H1 (cell line): ENCODE results near the gene ELMO1. TPM values are rescaled to one million over a fixed set of nuclear protein-coding genes. Genes with fewer than 3 reads are reported as not detected.

Experiments
- CTCF ChIA-PET: fragments of 300-600 bp; sonication (Branson Sonifier 250); formaldehyde crosslinking; loops from one replicate; lab custom pipeline; 2021; ENCODE audit not compliant: partially characterized antibody; lab: Charles Lee
- POLR2A ChIA-PET: fragments of 300-600 bp; sonication (Branson Sonifier 250); formaldehyde crosslinking; loops from one replicate; lab custom pipeline; 2021; ENCODE audit warnings: inconsistent platforms; ENCODE audit not compliant: partially characterized antibody; lab: Charles Lee
- DNase-seq, 2 experiments: peaks; one replicate each; pipeline versions ENCODE4 v3.0.0 to v3.0.0-alpha.2; 2010 to 2022; ENCODE audit warnings: low spot score in 2 of 2, low read depth in 1 of 2, mixed read lengths in 1 of 2
- FAIRE-seq: peaks from 2 replicates; lab custom pipeline; 2011; peaks lifted over from hg19 to GRCh38; lab: Jason Lieb, UNC
- H2AFZ ChIP-seq: 2 replicates; pipeline ENCODE4 v1.8.1; 2012; ENCODE audit warnings: low read length, inconsistent platforms
- H2AK5ac ChIP-seq: 2 replicates; pipeline ENCODE4 v1.6.1; 2013; ENCODE audit warnings: low read depth, low read length
- H2BK120ac ChIP-seq: replicated peaks from 2 replicates; pipeline ENCODE3; 2013; ENCODE audit warnings: low read depth, low read length, inconsistent platforms
- H2BK12ac ChIP-seq: 2 replicates; pipeline ENCODE4 v1.6.1; 2013; ENCODE audit warnings: low read depth, low read length
- H2BK15ac ChIP-seq: 2 replicates; pipeline ENCODE4 v1.6.1; 2013; ENCODE audit warnings: low read length
- H2BK20ac ChIP-seq: 2 replicates; pipeline ENCODE4 v1.6.1; 2013; ENCODE audit warnings: low read length
- H2BK5ac ChIP-seq: 2 replicates; pipeline ENCODE4 v1.6.1; 2013; ENCODE audit warnings: low read depth, low read length
- H3K14ac ChIP-seq: 2 replicates; pipeline ENCODE4 v1.6.1; 2013; ENCODE audit warnings: inconsistent platforms; ENCODE audit not compliant: insufficient read length
- H3K18ac ChIP-seq: 2 replicates; pipeline ENCODE4 v1.6.1; 2013; ENCODE audit warnings: low read length; ENCODE audit errors: extremely low read depth
- H3K23ac ChIP-seq: 2 replicates; pipeline ENCODE4 v1.6.1; 2013; ENCODE audit warnings: inconsistent platforms; ENCODE audit not compliant: insufficient read length
- H3K23me2 ChIP-seq: 2 replicates; pipeline ENCODE4 v1.6.1; 2013; ENCODE audit warnings: low read depth, low read length
- H3K27ac ChIP-seq: 2 replicates; pipeline ENCODE4 v1.6.1; 2011; ENCODE audit warnings: low read depth, low read length, inconsistent platforms
- H3K27me3 ChIP-seq, 4 experiments: replicated peaks in 1 of 4; 1 replicate in 1 of 4; 2 replicates in 3 of 4; pipeline versions ENCODE4 v1.6.1 to v1.8.1; 2011 to 2013; ENCODE audit warnings: low read length in 3 of 4, mild to moderate bottlenecking in 3 of 4, inconsistent platforms in 2 of 4, mixed read lengths in 2 of 4, moderate library complexity in 1 of 4; ENCODE audit not compliant: control insufficient read depth in 3 of 4, insufficient read depth in 3 of 4; ENCODE audit errors: extremely low read depth in 1 of 4
- H3K36me3 ChIP-seq, 4 experiments: 2 replicates each; pipeline versions ENCODE4 v1.6.1 to v1.8.1; 2011 to 2013; ENCODE audit warnings: mild to moderate bottlenecking in 4 of 4, low read length in 3 of 4, moderate library complexity in 2 of 4, control low read depth in 1 of 4, inconsistent platforms in 1 of 4; ENCODE audit not compliant: insufficient read depth in 4 of 4, control insufficient read depth in 2 of 4
- H3K4ac ChIP-seq: replicated peaks from 2 replicates; pipeline ENCODE3; 2013; ENCODE audit warnings: low read length, low read depth, mixed read lengths, inconsistent platforms; ENCODE audit not compliant: insufficient read length
- H3K4me1 ChIP-seq, 4 experiments: replicated peaks in 1 of 4; 1 replicate in 1 of 4; 2 replicates in 3 of 4; pipeline versions ENCODE4 v1.6.1 to v1.8.1; 2011 to 2013; ENCODE audit warnings: low read length in 3 of 4, inconsistent platforms in 2 of 4, mixed read lengths in 1 of 4; ENCODE audit not compliant: insufficient read depth in 4 of 4, control insufficient read depth in 3 of 4
- H3K4me2 ChIP-seq, 2 experiments: 2 replicates each; pipeline versions ENCODE4 v1.6.1 to v1.8.1; 2011 to 2013; ENCODE audit warnings: low read depth in 2 of 2, low read length in 2 of 2, control low read depth in 1 of 2, inconsistent platforms in 1 of 2, mild to moderate bottlenecking in 1 of 2; ENCODE audit not compliant: insufficient read depth in 1 of 2
- H3K4me3 ChIP-seq, 4 experiments: fragments of 200-600, 300-600 bp in 1 of 4; sonication (generic), shearing (Covaris generic), sonication (Bioruptor Twin) in 1 of 4; 2 replicates each; pipeline versions ENCODE4 v1.5.1 to v1.8.1; 2011 to 2016; ENCODE audit warnings: low read length in 4 of 4, low read depth in 3 of 4, control low read depth in 2 of 4, inconsistent platforms in 2 of 4, mild to moderate bottlenecking in 2 of 4, mixed read lengths in 1 of 4, moderate library complexity in 1 of 4; ENCODE audit not compliant: insufficient read depth in 2 of 4; ENCODE audit errors: extremely low read depth in 1 of 4
- H3K56ac ChIP-seq: replicated peaks from 2 replicates; pipeline ENCODE3; 2013; ENCODE audit warnings: low read depth, mild to moderate bottlenecking, mixed read lengths, low read length, inconsistent platforms; ENCODE audit not compliant: insufficient read length
- H3K79me1 ChIP-seq: 2 replicates; pipeline ENCODE4 v1.6.1; 2013; ENCODE audit warnings: low read depth, low read length, control low read depth
- H3K79me2 ChIP-seq, 2 experiments: 2 replicates each; pipeline versions ENCODE4 v1.6.1 to v1.8.1; 2012 to 2013; ENCODE audit warnings: low read length in 2 of 2, mild to moderate bottlenecking in 2 of 2, inconsistent platforms in 1 of 2; ENCODE audit not compliant: insufficient read depth in 2 of 2, control insufficient read depth in 1 of 2
- H3K9ac ChIP-seq, 4 experiments: replicated peaks in 1 of 4; 1 replicate in 1 of 4; 2 replicates in 3 of 4; pipeline versions ENCODE4 v1.6.1 to v1.8.1; 2011 to 2013; ENCODE audit warnings: low read depth in 3 of 4, low read length in 3 of 4, control low read depth in 2 of 4, mild to moderate bottlenecking in 2 of 4, moderate library complexity in 2 of 4, inconsistent platforms in 1 of 4; ENCODE audit errors: extremely low read depth in 1 of 4
- H3K9me3 ChIP-seq, 2 experiments: 2 replicates each; pipeline versions ENCODE4 v1.6.1 to v1.8.1; 2012 to 2013; ENCODE audit warnings: mild to moderate bottlenecking in 2 of 2, moderate library complexity in 2 of 2, control low read depth in 1 of 2, inconsistent platforms in 1 of 2, low read depth in 1 of 2, low read length in 1 of 2, mixed read lengths in 1 of 2; ENCODE audit not compliant: insufficient read depth in 2 of 2
- H4K20me1 ChIP-seq, 2 experiments: replicated peaks in 1 of 2; 2 replicates each; pipeline versions ENCODE3 to v1.8.1; 2011 to 2013; ENCODE audit warnings: inconsistent platforms in 2 of 2, low read length in 2 of 2, mild to moderate bottlenecking in 1 of 2; ENCODE audit not compliant: insufficient read depth in 2 of 2, control insufficient read depth in 1 of 2
- H4K5ac ChIP-seq: 2 replicates; pipeline ENCODE4 v1.6.1; 2013; ENCODE audit warnings: low read length, low read depth, mixed read lengths, inconsistent platforms; ENCODE audit not compliant: insufficient read length
- H4K8ac ChIP-seq: 2 replicates; pipeline ENCODE4 v1.8.0; 2013; ENCODE audit warnings: mild to moderate bottlenecking, moderate library complexity, low read length, inconsistent platforms; ENCODE audit not compliant: insufficient read depth; ENCODE audit errors: extremely low read depth
- H4K91ac ChIP-seq: replicated peaks from 2 replicates; pipeline ENCODE3; 2013; ENCODE audit warnings: low read length, mixed read lengths, inconsistent platforms; ENCODE audit not compliant: insufficient read length
- BCL11A ChIP-seq, 2 experiments: IDR thresholded peaks; one replicate each; pipeline ENCODE4 v1.6.1; 2011; ENCODE audit warnings: low read depth in 2 of 2, low read length in 2 of 2, mild to moderate bottlenecking in 2 of 2
- CBX5 ChIP-seq: fragments of 300-800, 300-1000 bp; sonication (generic); IDR thresholded peaks from 2 replicates; pipeline ENCODE4 v1.7.1; 2016; ENCODE audit warnings: antibody characterized with exemption, low read length, low read depth
- POU5F1 ChIP-seq: IDR thresholded peaks from 2 replicates; pipeline ENCODE4 v1.6.1; 2011; ENCODE audit warnings: low read depth, mild to moderate bottlenecking, low read length, moderate library complexity
- SIX5 ChIP-seq: IDR thresholded peaks from 2 replicates; pipeline ENCODE4 v1.6.1; 2011; ENCODE audit warnings: mild to moderate bottlenecking, low read depth, low read length
- WGBS, 2 experiments: shearing (Covaris generic) in 1 of 2; methylation state at CpG; one replicate each; pipeline versions ENCODE4 v1.1.6 to v1.1.7; 2013 to 2015; ENCODE audit warnings: low lambda C conversion rate in 2 of 2, mixed read lengths in 2 of 2, inconsistent platforms in 1 of 2, low coverage in 1 of 2, missing lambda C conversion rate in 1 of 2; ENCODE audit not compliant: insufficient replicate concordance in 2 of 2, insufficient coverage in 1 of 2, insufficient read length in 1 of 2; ENCODE audit errors: extremely low coverage in 1 of 2, missing lambda C conversion rate in 1 of 2; 5-methylcytosine and 5-hydroxymethylcytosine counted together
- polyA plus RNA-seq, 7 experiments: library from polyadenylated mRNA; depleted of rRNA in 3 of 7; stranded (reverse) in 5 of 7; unstranded in 2 of 7; fragments of >200 nt in 5 of 7; fragments of 200-250 nt in 2 of 7; gene quantifications; 1 replicate in 5 of 7; 2 replicates in 1 of 7; 4 replicates in 1 of 7; pipeline versions ENCODE4 v1.2.1 to v1.2.3, GENCODE V29; 2011 to 2013; ENCODE audit warnings: missing spikeins in 2 of 7, mixed read lengths in 2 of 7
- total RNA-seq: library from RNA; stranded (reverse); fragmentation: NEBNext Ultra II Directional; extraction: Animal tissue kit (Norgen Biotek cat#: 25700); gene quantifications from 2 replicates; pipeline ENCODE4 v1.2.1, GENCODE V29; 2021

ELMO1 gene
- total and polyA plus RNA-seq, 2 of the 8 experiments (the other 6 are each of a cell fraction or from before 2014, with no cell fraction given) = 18.4 to 21.0 TPM

- CTCF ChIA-PET = interaction anchor here (0.6 to 11.2 kb wide), 6 partner anchors 8 to 219 kb away, joined by 3 to 71 read pairs (median 6); no protein-coding TSS in a partner anchor
- no peaks in the 10 kb centered on the region for H3K27me3 ChIP-seq
- H3K4ac ChIP-seq = no peak overlapping the region
- H2BK15ac ChIP-seq = no peak overlapping the region
- H2AK5ac ChIP-seq = no peak overlapping the region
- no peak overlapping the region for H2BK12ac ChIP-seq
- TF ChIP-seq SIX5 (no peak), CBX5 (no peak), POU5F1 (no peak), BCL11A (IDR thresholded peaks at IDR 0.05; ENCODE audit: low read depth in 2 of 2, low read length in 2 of 2) (no peak)
- TF ChIP-seq, all 59 proteins: peak for 0
- Histone ChIP-seq H4K8ac (no peak overlapping the region), H3K4me3 (no peak overlapping the region), H2AFZ (no peak overlapping the region), H3K4me2 (no peak overlapping the region), H2BK20ac (no peak overlapping the region), H3K23me2 (no peaks in the 10 kb centered on the region), H4K91ac (no peak overlapping the region), H2BK120ac (no peak overlapping the region), H3K27ac (no peak overlapping the region), H3K18ac (no peak overlapping the region), H3K14ac (no peak overlapping the region), H3K4me1 (peaks cover 0 to 2% (median 0%) of the 10 kb centered on the region in 4 experiments; a peak in 1 of 7 replicates), H3K23ac (no peak overlapping the region), H3K36me3 (no peaks in the 10 kb centered on the region), H3K9me3 (no peaks in the 10 kb centered on the region), H3K9ac (no peak overlapping the region), H4K20me1 (no peaks in the 10 kb centered on the region), H3K79me1 (no peaks in the 10 kb centered on the region), H3K56ac (no peak overlapping the region), H4K5ac (no peak overlapping the region), H3K79me2 (no peaks in the 10 kb centered on the region), H2BK5ac (no peak overlapping the region)
- FAIRE-seq (no peak), DNase-seq (no peak)
- POLR2A ChIA-PET = no interaction called here
- 92% methylated on average over 3 of the region's 3 CpGs; no CpG with 5 or more reads in 1 of the 2 experiments for WGBS, 2 experiments
These were observed 468.8 kb downstream of the ELMO1 start for GRCh38 chr7:36979810-36980248.
